Left forelimb (tissue), 1 donor: ENCODE data around the gene ZNF92.
"Not testable (repeated sequence)": the region's sequence is repeated elsewhere in the genome, so short reads cannot be mapped to it uniquely, and the experiment has no call there.

Experiments
- DNase-seq: peaks from one replicate; pipeline ENCODE4 v3.0.0-alpha.2; 2018; ENCODE audit warnings: low spot score

The ZNF92 gene

GRCh38 chr7:65429642-65430343, 56.1 kb downstream of the ZNF92 start:
- no peak for DNase-seq

GRCh38 chr7:65430344-65431186, 56.9 kb downstream of the ZNF92 start:
- no peak for DNase-seq

DNA sequence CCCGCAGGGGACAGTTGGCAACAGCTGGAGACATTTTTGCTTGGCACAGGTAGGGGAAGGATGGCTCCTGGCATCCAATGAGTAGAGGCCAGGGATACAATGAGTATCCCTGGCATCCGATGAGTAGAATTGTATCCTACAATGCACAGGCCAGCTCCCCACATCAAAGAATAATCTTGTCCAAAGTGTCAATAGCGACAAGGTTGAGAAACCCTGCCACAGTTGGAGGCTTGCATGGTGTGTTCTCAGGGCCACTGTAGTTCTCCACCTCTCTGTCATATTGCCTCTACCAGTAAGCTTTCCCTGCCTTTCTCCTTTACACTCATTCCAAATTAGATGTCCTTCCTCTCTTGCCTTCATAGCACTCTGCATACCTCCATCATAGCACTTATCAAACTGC, 60.7 kb downstream of the ZNF92 start:
- DNase-seq = no peak

DNA sequence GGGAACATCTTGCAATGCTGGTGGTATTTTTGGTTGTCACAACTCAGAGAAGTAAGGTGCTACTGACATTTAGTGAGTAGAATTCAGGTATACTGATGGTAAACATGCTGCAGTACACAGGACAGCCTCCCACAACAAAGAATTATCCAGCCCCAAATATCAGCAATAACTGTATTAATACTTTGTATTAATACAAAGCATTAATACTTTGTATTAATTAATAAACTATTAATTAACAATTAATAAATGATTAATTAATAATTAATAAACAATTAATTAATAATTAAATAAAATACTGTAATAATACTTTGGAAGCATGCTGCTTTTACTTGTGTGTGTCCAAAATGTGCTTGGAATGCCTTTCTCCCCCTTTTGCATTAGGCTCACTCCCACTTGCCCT, 62.5 kb downstream of the ZNF92 start:
- DNase-seq = no peak

GRCh38 chr7:65438598-65438997, 64.9 kb downstream of the ZNF92 start:
- no peak for DNase-seq

DNA sequence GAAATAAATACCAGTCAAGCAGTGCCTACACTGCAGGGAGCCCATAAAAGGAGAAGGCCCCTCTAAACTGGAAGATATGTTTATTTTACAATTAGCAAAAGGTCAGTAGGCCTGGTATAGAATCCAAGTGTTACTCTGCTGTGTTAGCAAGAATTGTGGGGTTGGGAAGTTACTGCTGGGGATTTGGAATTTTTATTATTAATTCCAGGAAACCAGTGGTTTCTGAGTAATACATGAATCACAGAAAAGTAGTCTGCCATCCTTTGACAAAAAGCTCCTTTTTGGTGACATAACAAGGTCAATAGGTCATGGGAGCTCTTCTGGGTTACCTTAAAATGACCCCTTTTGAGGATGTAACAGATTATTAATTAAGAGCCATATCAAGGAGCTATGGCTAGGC, 67.4 kb downstream of the ZNF92 start:
- DNase-seq = no peak

GRCh38 chr7:65444205-65444842, 70.7 kb downstream of the ZNF92 start:
- DNase-seq = no peak

DNA sequence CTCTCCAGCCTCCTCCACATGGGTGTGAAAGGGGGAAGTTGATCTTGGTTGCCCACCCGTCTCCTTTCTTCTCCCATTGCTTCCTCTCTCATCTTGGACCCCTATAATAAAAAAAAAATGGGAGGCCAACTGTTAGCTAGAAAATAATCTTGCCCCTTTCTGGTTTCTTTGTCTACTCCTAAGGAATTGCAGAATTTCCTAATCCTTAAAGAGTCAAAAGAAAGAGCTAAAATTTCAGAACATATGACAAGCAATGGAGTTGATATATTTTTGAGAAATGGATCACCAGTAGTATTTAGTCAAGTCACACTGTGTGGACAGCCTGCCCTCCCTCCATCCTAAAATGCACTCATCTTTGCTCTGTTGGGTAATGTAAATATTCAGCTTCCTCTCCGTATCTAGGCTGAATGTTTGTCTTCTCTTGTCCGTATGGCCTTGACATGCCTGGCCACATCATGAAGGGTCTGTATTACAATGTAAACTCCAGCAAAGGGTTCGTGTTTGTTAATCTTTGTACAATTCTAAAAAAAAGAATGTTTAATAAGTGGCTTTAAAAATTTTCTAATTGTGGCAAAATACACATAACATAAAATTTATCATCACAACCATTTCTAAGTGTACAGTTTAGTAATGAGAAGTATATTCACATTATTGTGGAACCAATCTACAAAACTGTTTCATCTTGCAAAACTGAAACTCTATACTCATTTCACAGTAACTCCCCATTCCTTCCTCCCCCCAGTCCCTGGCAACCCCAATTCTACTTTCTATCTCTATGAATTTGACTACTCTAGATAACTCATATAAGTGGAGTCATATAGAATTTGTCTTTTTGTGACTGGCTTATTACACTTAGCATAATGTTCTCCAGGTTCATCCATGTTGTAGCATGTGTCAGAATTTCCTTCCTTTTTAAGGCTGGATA, 71.5 kb downstream of the ZNF92 start:
- DNase-seq = no peak

GRCh38 chr7:65447041-65447440, 73.4 kb downstream of the ZNF92 start:
- DNase-seq = not testable (repeated sequence)

- DNase-seq = no peak
These were observed 75.3 kb downstream of the ZNF92 start for GRCh38 chr7:65448816-65449504.

DNA sequence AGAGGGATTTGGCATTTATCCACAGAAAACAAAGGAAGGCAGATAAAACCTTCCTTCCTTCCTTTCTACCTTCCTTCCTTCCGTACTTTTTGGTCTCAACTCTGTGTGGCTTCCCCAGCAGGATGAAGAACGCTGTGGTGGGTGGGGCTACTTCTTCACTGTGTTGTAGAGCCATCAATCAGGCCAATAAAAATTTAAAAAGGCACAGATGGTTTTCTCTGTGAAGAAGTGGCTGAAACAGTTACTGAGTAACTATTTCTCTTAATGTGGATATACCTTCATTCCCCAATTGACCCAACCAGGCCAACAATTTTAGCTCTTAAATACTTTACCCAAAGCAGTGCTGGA, 75.8 kb downstream of the ZNF92 start:
- no peak for DNase-seq
